Tibial nerve (tissue), 4 donors: ENCODE results near the gene KAZN. TPM values are rescaled to one million over a fixed set of nuclear protein-coding genes. Genes with fewer than 3 reads are reported as not detected.

Experiments used
- DNase-seq, 2 donors: peaks; one replicate each; pipeline ENCODE4 v3.0.0-alpha.2; 2019; ENCODE audit warnings: low spot score in 2 of 2
- H3K27ac ChIP-seq, 4 donors: fragments of 200-600 bp; sonication (generic) in 3 of 4; one replicate each; pipeline ENCODE4 v1.5.1; 2017 to 2019; ENCODE audit warnings: mild to moderate bottlenecking in 1 of 4
- H3K27me3 ChIP-seq, 2 donors: fragments of 200-600 bp; sonication (generic) in 1 of 2; one replicate each; pipeline versions ENCODE4 v1.5.1 to v1.6.0; 2017 to 2019
- H3K36me3 ChIP-seq, 3 donors: fragments of 200-600 bp; sonication (generic); one replicate each; pipeline ENCODE4 v1.5.1; 2018 to 2019
- H3K4me1 ChIP-seq, 4 donors: fragments of 200-600 bp; sonication (generic) in 3 of 4; one replicate each; pipeline ENCODE4 v1.5.1; 2017 to 2019
- H3K4me3 ChIP-seq, 4 donors: fragments of 200-600 bp; sonication (generic) in 3 of 4; one replicate each; pipeline ENCODE4 v1.5.1; 2017 to 2019; ENCODE audit warnings: mild to moderate bottlenecking in 1 of 4, moderate library complexity in 1 of 4
- H3K9me3 ChIP-seq, 4 donors: fragments of 200-600 bp; sonication (generic) in 3 of 4; one replicate each; pipeline ENCODE4 v1.5.1; 2017 to 2019
- EP300 ChIP-seq, 2 donors: sonication (generic); formaldehyde crosslinking; IDR thresholded peaks; one replicate each; pipeline ENCODE4 v1.6.1; 2017; ENCODE audit warnings: antibody characterized with exemption in 2 of 2, mild to moderate bottlenecking in 1 of 2
- POLR2A ChIP-seq, 2 donors: fragments of 450-650 bp; IDR thresholded peaks; one replicate each; pipeline ENCODE4 v1.6.1; 2017; ENCODE audit warnings: antibody characterized with exemption in 2 of 2, mild to moderate bottlenecking in 2 of 2, moderate library complexity in 2 of 2
- WGBS, 2 donors: methylation state at CpG; one replicate each; pipeline ENCODE4 v1.1.5; 2018; 5-methylcytosine and 5-hydroxymethylcytosine counted together
- total RNA-seq, 4 donors: library from RNA; depleted of rRNA; stranded (reverse); fragments of >200 nt; gene quantifications; one replicate each; pipeline ENCODE4 v1.1.0, GENCODE V29; 2016
- TF ChIP-seq, protein P1 (sequence below), 5 experiments: fragments of 200-600 bp in 3 of 5; fragments of 450-650 bp in 2 of 5; sonication (generic) in 3 of 5; IDR thresholded peaks; one replicate each; pipeline ENCODE4 v1.5.1; 2016 to 2019; ENCODE audit warnings: antibody characterized with exemption in 5 of 5, mild to moderate bottlenecking in 3 of 5, moderate library complexity in 2 of 5

The KAZN gene
- total RNA-seq, 4 donors from 2014 or later, result 16.0 to 29.2 (median 22.2) TPM

GRCh38 chr1:14817223-14818170 is 219.0 kb downstream of the KAZN start:
- TF ChIP-seq POLR2A (IDR thresholded peaks at IDR 0.05) (no peak), EP300 (IDR thresholded peaks at IDR 0.05) (no peak)
- TF ChIP-seq, protein P1, sequence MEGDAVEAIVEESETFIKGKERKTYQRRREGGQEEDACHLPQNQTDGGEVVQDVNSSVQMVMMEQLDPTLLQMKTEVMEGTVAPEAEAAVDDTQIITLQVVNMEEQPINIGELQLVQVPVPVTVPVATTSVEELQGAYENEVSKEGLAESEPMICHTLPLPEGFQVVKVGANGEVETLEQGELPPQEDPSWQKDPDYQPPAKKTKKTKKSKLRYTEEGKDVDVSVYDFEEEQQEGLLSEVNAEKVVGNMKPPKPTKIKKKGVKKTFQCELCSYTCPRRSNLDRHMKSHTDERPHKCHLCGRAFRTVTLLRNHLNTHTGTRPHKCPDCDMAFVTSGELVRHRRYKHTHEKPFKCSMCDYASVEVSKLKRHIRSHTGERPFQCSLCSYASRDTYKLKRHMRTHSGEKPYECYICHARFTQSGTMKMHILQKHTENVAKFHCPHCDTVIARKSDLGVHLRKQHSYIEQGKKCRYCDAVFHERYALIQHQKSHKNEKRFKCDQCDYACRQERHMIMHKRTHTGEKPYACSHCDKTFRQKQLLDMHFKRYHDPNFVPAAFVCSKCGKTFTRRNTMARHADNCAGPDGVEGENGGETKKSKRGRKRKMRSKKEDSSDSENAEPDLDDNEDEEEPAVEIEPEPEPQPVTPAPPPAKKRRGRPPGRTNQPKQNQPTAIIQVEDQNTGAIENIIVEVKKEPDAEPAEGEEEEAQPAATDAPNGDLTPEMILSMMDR (IDR thresholded peaks at IDR 0.05), result no peak
- WGBS, 2 donors, result 81 to 84% methylated on average over 8 of the region's 8 CpGs
- H3K4me1 ChIP-seq, result no peaks in the 10 kb centered on the region
- no peaks in the 10 kb centered on the region for H3K9me3 ChIP-seq
- H3K27me3 ChIP-seq, result no peaks in the 10 kb centered on the region
- H3K4me3 ChIP-seq, result no peak overlapping the region
- no peaks in the 10 kb centered on the region for H3K36me3 ChIP-seq
- DNase-seq, result no peak
- no peak overlapping the region for H3K27ac ChIP-seq

DNA sequence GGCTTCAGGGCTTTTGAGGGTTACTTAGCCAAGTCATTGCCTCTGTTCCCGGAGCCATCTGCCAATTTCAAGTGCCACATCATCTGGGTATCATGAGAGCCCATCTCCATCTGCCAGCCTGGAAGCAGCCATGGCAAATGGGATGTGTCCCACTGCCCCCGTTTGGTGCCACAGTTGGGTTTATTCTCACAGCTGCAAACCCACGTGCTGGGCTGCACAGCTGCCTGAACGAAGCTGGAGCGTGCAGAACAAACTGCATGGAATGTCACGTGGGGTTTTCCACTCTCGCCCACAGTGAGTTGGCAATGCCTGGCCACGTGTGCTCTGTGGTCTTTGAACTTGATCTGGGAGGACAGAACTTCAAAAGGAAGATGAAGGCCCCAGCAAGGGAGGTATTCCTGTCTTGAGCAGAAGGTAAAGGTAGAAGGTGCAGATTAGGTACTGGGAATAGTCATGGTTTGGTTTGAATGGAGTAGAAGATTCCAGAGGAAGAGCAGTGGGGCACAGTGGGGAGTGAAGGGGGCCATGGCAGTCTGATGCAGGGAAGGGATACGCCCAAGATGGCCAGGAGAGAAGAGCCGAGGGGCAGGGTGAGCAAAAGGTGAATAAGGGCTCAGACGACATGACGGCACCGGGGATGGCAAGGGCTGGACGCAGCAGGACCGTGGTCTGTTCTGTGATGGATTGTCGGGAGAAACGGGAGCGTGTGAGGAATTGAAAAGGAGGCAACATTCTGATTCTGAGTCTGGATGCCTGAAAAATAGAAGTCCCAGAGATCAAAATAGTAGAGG is 222.0 kb downstream of the KAZN start:
- TF ChIP-seq, protein P1 (IDR thresholded peaks at IDR 0.05), result no peak
- no peak for TF ChIP-seq EP300 (IDR thresholded peaks at IDR 0.05)
- TF ChIP-seq POLR2A (IDR thresholded peaks at IDR 0.05), result no peak
- 73 to 80% methylated on average over 18 of the region's 18 CpGs for WGBS, 2 donors
- no peak for DNase-seq
- no peaks in the 10 kb centered on the region for H3K36me3 ChIP-seq
- no peak overlapping the region for H3K27ac ChIP-seq
- H3K4me3 ChIP-seq, result no peak overlapping the region
- H3K9me3 ChIP-seq, result no peaks in the 10 kb centered on the region
- no peaks in the 10 kb centered on the region for H3K4me1 ChIP-seq
- H3K27me3 ChIP-seq, result no peaks in the 10 kb centered on the region

DNA sequence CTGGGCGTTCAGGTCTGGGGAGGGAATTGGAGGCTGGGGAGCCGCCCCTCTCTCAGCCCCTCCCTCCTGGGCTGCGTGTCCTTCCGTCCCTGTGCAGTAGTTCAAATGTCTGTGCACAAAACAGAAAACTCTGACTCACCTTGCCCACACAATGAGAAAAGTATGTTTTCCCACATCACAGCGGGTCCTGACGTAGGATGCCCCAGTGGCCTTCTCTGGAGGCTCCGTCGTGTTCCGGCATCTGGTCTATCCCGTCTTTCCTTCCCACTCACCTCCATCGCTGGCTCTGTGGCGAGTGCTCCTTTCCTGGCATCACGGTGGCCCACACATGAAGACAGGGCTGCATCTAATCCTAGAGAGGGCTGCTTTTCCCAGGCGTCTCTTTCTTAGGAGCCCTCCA is 224.0 kb downstream of the KAZN start:
- TF ChIP-seq POLR2A (IDR thresholded peaks at IDR 0.05), result no peak
- TF ChIP-seq EP300 (IDR thresholded peaks at IDR 0.05), result no peak
- TF ChIP-seq, protein P1 (IDR thresholded peaks at IDR 0.05), result no peak
- 80 to 86% methylated on average over 11 to 14 of the region's 14 CpGs for WGBS, 2 donors
- H3K36me3 ChIP-seq, result no peaks in the 10 kb centered on the region
- H3K27me3 ChIP-seq, result no peaks in the 10 kb centered on the region
- no peak for DNase-seq
- H3K27ac ChIP-seq, result no peak overlapping the region
- no peaks in the 10 kb centered on the region for H3K9me3 ChIP-seq
- no peaks in the 10 kb centered on the region for H3K4me1 ChIP-seq
- H3K4me3 ChIP-seq, result no peak overlapping the region

- no peaks in the 10 kb centered on the region for H3K27me3 ChIP-seq
- H3K27ac ChIP-seq, result no peak overlapping the region
- TF ChIP-seq, protein P1 (IDR thresholded peaks at IDR 0.05), result no peak
- TF ChIP-seq EP300 (IDR thresholded peaks at IDR 0.05), result no peak
- TF ChIP-seq POLR2A (IDR thresholded peaks at IDR 0.05), result no peak
- H3K9me3 ChIP-seq, result peaks cover 0 to 2% (median 0%) of the 10 kb centered on the region in 4 donors
- H3K4me1 ChIP-seq, result no peaks in the 10 kb centered on the region
- 84 to 94% methylated on average over 14 of the region's 14 CpGs for WGBS, 2 donors
- H3K36me3 ChIP-seq, result no peaks in the 10 kb centered on the region
- DNase-seq, result no peak
- H3K4me3 ChIP-seq, result no peak overlapping the region
Measured at GRCh38 chr1:14822996-14823395, 224.5 kb downstream of the KAZN start.
